Nephron progenitor cell (in vitro differentiated cells): ENCODE measurements around the gene NPIPB6.
"Not testable (repeated sequence)": the region's sequence is repeated elsewhere in the genome, so short reads cannot be mapped to it uniquely, and the experiment has no call there.

Experiments used
- DNase-seq: peaks from one replicate; pipeline ENCODE4 v3.0.0; 2021
- H3K27ac Mint-ChIP-seq: 2 replicates; pipeline ENCODE4 v1.8.0; 2021; ENCODE audit warnings: mild to moderate bottlenecking, moderate library complexity, mixed read lengths
- H3K27me3 Mint-ChIP-seq: 2 replicates; pipeline ENCODE4 v1.8.0; 2021; ENCODE audit warnings: mild to moderate bottlenecking, low read depth, mixed read lengths; ENCODE audit not compliant: poor library complexity
- H3K36me3 Mint-ChIP-seq: 2 replicates; pipeline ENCODE4 v1.8.0; 2021; ENCODE audit warnings: low read depth, mixed read lengths
- H3K4me1 Mint-ChIP-seq: 2 replicates; pipeline ENCODE4 v1.8.0; 2021; ENCODE audit warnings: mixed read lengths
- H3K4me3 Mint-ChIP-seq: 2 replicates; pipeline ENCODE4 v1.8.0; 2021; ENCODE audit warnings: mild to moderate bottlenecking, moderate library complexity, mixed read lengths
- H3K9me3 Mint-ChIP-seq: 2 replicates; pipeline ENCODE4 v1.8.0; 2021; ENCODE audit warnings: mild to moderate bottlenecking, moderate library complexity, mixed read lengths

The NPIPB6 gene

GRCh38 chr16:28363408-28363807 lies at the start of gene NPIPB6:
Gene NPIPB6, minus strand, starts transcription at chr16:28363508. Its CDS starts 686 bp downstream, at chr16:28362822.
- not testable (repeated sequence) for H3K4me1 Mint-ChIP-seq, H3K27me3 Mint-ChIP-seq, H3K27ac Mint-ChIP-seq, H3K36me3 Mint-ChIP-seq, H3K4me3 Mint-ChIP-seq, DNase-seq, H3K9me3 Mint-ChIP-seq

DNA sequence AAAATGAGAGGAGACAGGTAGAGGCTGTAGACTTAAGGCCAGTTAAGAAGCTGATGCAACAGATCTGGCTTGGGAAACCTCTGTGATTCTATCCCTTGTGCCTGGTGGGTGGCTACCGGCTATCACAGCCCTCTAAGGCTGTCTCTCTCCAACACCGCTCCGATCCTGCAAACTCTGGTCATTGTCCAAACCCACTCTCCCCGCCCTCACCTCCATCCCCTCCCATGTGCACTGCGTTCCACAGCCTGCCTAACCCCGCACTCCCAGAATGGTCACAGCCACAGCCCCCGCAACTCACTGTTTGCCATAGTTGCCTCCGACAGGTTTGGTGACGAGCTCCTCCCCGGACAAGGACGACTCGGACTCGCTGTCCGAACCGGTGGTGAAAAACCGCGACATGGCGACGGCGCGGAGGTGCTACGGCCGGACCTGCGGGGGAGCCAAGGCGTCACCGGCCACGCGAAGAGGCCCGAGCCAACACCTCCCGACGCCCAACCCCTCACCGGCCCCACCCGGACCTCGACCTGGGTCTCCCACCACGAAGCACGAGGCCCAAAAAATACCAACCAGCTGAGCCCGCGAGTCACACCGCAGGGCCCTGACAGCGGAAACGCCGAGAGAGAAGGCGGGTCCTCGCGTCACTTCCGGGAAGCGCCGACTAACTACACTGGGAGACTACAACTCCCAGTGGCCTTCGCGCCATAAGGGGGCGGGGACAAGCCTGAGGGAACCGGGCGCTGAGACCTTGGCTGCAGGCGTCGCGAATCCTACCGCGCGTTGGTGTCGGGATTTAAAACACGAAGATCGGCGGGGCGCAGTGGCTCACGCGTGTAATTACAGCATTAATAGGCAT lies 40.1 kb upstream of the NPIPB6 start, which contains the start of gene EIF3CL:
TSS of gene EIF3CL (minus strand) at position 622 of the 853 bp plus-strand sequence. CDS start at position 399, 223 bp downstream.
- H3K36me3 Mint-ChIP-seq, H3K9me3 Mint-ChIP-seq, DNase-seq, H3K27ac Mint-ChIP-seq, H3K4me1 Mint-ChIP-seq, H3K27me3 Mint-ChIP-seq: not testable (repeated sequence)
- H3K4me3 Mint-ChIP-seq: peak within 1 kb of the TSS; percentile 75

- H3K4me3 Mint-ChIP-seq, DNase-seq, H3K4me1 Mint-ChIP-seq, H3K9me3 Mint-ChIP-seq, H3K27ac Mint-ChIP-seq, H3K36me3 Mint-ChIP-seq, H3K27me3 Mint-ChIP-seq: not testable (repeated sequence)
Measured at GRCh38 chr16:28392054-28392453, 28.7 kb upstream of the NPIPB6 start.

DNA sequence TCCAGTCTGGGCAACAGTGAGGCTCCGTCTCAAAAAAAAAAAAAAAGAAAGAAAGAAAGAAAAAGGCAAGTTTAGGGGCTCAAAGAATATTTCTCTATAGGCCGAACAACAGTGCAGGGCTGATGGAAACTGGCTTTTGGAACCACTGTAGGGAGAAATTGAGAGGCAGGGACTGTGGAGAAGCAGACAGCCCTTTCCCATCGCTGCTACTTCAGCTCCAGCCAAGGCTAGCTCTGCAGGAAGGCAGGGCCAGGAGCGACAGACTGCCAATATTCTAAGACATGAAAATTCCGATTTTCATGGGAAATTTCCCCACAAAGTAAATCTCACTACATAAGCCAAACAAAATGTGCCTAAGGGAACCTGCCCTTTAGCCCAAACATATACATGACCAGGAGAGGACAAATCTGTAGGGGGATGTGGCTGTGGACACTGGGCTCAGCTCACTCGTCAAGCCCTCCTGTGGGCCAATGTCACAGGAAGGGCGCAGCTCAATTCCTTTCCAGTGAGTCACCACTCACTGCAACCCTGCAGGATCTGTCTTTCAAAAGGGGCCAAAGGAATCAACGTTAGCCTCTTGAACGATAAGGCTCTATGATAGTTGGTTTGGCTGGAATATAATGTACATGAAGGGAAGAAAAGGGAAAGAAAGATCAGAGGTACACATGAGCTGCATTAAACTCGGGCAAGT lies 19.0 kb upstream of the NPIPB6 start:
- not testable (repeated sequence) for DNase-seq

GRCh38 chr16:28377822-28378221 lies 14.5 kb upstream of the NPIPB6 start:
- not testable (repeated sequence) for DNase-seq, H3K4me1 Mint-ChIP-seq, H3K9me3 Mint-ChIP-seq, H3K36me3 Mint-ChIP-seq, H3K4me3 Mint-ChIP-seq, H3K27me3 Mint-ChIP-seq, H3K27ac Mint-ChIP-seq

More for the DNA sequence above, 19.0 kb upstream of the NPIPB6 start:
- not testable (repeated sequence) for H3K36me3 Mint-ChIP-seq, H3K4me1 Mint-ChIP-seq, H3K27me3 Mint-ChIP-seq, H3K9me3 Mint-ChIP-seq, H3K4me3 Mint-ChIP-seq, H3K27ac Mint-ChIP-seq

- H3K27me3 Mint-ChIP-seq, DNase-seq, H3K4me1 Mint-ChIP-seq, H3K4me3 Mint-ChIP-seq, H3K36me3 Mint-ChIP-seq, H3K9me3 Mint-ChIP-seq, H3K27ac Mint-ChIP-seq: not testable (repeated sequence)
Measured at GRCh38 chr16:28377108-28377625, 13.9 kb upstream of the NPIPB6 start.

- H3K9me3 Mint-ChIP-seq, H3K4me1 Mint-ChIP-seq, H3K27me3 Mint-ChIP-seq, H3K4me3 Mint-ChIP-seq, H3K27ac Mint-ChIP-seq, H3K36me3 Mint-ChIP-seq, DNase-seq: not testable (repeated sequence)
Measured at GRCh38 chr16:28375115-28375514, 11.8 kb upstream of the NPIPB6 start.

GRCh38 chr16:28374281-28374680 lies 11.0 kb upstream of the NPIPB6 start:
- H3K4me3 Mint-ChIP-seq, DNase-seq, H3K4me1 Mint-ChIP-seq, H3K36me3 Mint-ChIP-seq, H3K27ac Mint-ChIP-seq, H3K27me3 Mint-ChIP-seq, H3K9me3 Mint-ChIP-seq: not testable (repeated sequence)

GRCh38 chr16:28367926-28368325 lies 4.6 kb upstream of the NPIPB6 start:
- not testable (repeated sequence) for H3K4me1 Mint-ChIP-seq, DNase-seq, H3K27ac Mint-ChIP-seq, H3K4me3 Mint-ChIP-seq, H3K36me3 Mint-ChIP-seq, H3K9me3 Mint-ChIP-seq, H3K27me3 Mint-ChIP-seq

GRCh38 chr16:28364268-28365173 lies 1.2 kb upstream of the NPIPB6 start:
- not testable (repeated sequence) for H3K9me3 Mint-ChIP-seq, H3K27ac Mint-ChIP-seq, H3K4me1 Mint-ChIP-seq, H3K36me3 Mint-ChIP-seq, DNase-seq, H3K27me3 Mint-ChIP-seq, H3K4me3 Mint-ChIP-seq

DNA sequence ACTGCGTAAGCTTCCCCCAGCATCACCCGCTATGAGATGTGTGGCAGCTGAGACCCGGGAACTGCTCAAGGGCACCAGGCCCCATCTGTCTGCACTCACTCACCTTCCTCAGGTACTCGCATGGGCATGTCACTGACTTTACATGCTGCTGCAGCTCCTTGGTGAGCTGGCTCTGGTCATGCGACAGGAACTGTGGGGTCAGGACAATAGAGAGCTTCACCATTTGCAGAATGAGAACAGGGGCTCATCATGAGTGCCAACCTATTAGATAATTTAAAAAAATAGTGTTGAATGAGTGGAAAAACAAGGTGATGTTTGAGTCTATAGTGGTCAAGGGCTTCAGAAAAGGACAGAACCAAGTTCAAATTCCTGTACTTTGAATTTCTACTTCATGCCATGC lies 708 bp downstream of the NPIPB6 start:
- not testable (repeated sequence) for H3K36me3 Mint-ChIP-seq, DNase-seq, H3K4me3 Mint-ChIP-seq, H3K9me3 Mint-ChIP-seq, H3K27ac Mint-ChIP-seq, H3K27me3 Mint-ChIP-seq, H3K4me1 Mint-ChIP-seq

- not testable (repeated sequence) for DNase-seq, H3K27ac Mint-ChIP-seq, H3K9me3 Mint-ChIP-seq, H3K4me1 Mint-ChIP-seq, H3K27me3 Mint-ChIP-seq, H3K36me3 Mint-ChIP-seq, H3K4me3 Mint-ChIP-seq
Measured at GRCh38 chr16:28338230-28338629, 25.1 kb downstream of the NPIPB6 start.

DNA sequence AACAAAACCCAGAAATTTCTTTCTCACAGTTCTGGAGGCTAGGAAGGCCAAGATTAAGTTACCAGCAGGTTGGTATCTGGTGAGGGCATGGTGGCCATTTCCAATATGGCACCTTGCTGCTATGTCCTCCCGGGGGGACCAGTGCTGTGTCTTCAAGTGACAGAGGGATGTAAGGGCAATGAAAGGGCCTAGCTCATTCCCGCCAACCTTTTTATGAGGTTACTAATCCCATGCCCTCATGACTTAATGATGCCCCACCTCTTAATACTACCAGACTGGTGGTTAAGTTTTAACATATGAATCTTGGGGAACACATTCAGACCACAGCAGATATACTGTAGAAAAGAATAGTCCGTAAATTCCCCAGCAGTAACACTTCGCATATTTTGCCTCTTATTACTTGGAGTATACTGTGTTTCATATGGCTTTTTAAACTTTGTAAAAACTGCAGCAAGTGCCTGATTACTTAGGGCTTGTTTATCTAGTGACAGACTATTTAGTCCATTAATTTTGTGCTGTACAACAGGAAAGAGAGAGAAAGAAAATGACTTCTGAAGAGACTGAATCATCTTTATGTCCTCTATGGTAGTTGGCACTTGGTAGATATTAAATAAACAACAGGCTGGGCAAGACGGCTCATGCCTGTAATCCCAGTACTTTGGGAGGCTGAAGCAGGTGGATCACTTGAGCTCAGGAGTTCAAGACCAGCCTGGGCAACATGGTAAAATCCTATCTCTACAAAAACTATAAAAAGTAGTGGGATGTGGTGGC lies 26.2 kb downstream of the NPIPB6 start:
- H3K27ac Mint-ChIP-seq, DNase-seq, H3K4me1 Mint-ChIP-seq, H3K9me3 Mint-ChIP-seq, H3K4me3 Mint-ChIP-seq, H3K27me3 Mint-ChIP-seq, H3K36me3 Mint-ChIP-seq: not testable (repeated sequence)
